Hepatocyte (in vitro differentiated cells): ENCODE data around the gene APAF1.
"Not testable (repeated sequence)": the region's sequence is repeated elsewhere in the genome, so short reads cannot be mapped to it uniquely, and the experiment has no call there.

Experiments used
- EZH2 ChIP-seq: fragments of 200-600 bp; sonication (generic); IDR thresholded peaks from 2 replicates; pipeline ENCODE4 v1.6.1; 2016; ENCODE audit warnings: antibody characterized with exemption, mild to moderate bottlenecking, borderline replicate concordance
- EZH2phosphoT487 ChIP-seq: fragments of 200-600 bp; sonication (generic); IDR thresholded peaks from one replicate; pipeline ENCODE4 v1.6.1; 2018; ENCODE audit warnings: antibody characterized with exemption, mild to moderate bottlenecking, low read depth, moderate library complexity; ENCODE audit not compliant: unreplicated experiment, severe bottlenecking
- TF ChIP-seq, protein P1 (sequence below): fragments of 200-600 bp; sonication (generic); IDR thresholded peaks from 2 replicates; pipeline ENCODE4 v1.5.1; 2016; ENCODE audit warnings: antibody characterized with exemption, mild to moderate bottlenecking; ENCODE audit not compliant: poor library complexity

DNA sequence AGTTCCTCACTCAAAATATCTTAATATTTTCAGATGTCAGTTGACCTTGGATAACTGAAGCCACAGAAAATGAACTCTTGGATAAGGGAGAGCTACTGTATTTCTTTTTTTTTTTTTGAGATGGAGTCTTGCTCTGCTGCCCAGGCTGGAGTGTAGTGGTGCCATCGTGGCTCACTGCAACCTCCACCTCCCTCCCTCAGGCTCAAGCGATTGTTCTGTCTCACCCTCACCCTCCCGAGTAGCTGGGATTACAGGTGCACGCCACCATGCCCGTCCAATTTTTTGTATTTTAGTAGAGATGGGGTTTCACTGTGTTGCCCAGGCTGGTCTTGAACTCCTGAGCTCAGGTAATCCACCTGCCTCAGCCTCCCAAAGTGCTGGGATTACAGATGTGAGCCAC, 47.8 kb upstream of the APAF1 start:
- not testable (repeated sequence) for TF ChIP-seq EZH2, EZH2phosphoT487
- TF ChIP-seq, protein P1, sequence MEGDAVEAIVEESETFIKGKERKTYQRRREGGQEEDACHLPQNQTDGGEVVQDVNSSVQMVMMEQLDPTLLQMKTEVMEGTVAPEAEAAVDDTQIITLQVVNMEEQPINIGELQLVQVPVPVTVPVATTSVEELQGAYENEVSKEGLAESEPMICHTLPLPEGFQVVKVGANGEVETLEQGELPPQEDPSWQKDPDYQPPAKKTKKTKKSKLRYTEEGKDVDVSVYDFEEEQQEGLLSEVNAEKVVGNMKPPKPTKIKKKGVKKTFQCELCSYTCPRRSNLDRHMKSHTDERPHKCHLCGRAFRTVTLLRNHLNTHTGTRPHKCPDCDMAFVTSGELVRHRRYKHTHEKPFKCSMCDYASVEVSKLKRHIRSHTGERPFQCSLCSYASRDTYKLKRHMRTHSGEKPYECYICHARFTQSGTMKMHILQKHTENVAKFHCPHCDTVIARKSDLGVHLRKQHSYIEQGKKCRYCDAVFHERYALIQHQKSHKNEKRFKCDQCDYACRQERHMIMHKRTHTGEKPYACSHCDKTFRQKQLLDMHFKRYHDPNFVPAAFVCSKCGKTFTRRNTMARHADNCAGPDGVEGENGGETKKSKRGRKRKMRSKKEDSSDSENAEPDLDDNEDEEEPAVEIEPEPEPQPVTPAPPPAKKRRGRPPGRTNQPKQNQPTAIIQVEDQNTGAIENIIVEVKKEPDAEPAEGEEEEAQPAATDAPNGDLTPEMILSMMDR = not testable (repeated sequence)
